ENCODE results near the gene NECTIN2.

DNA sequence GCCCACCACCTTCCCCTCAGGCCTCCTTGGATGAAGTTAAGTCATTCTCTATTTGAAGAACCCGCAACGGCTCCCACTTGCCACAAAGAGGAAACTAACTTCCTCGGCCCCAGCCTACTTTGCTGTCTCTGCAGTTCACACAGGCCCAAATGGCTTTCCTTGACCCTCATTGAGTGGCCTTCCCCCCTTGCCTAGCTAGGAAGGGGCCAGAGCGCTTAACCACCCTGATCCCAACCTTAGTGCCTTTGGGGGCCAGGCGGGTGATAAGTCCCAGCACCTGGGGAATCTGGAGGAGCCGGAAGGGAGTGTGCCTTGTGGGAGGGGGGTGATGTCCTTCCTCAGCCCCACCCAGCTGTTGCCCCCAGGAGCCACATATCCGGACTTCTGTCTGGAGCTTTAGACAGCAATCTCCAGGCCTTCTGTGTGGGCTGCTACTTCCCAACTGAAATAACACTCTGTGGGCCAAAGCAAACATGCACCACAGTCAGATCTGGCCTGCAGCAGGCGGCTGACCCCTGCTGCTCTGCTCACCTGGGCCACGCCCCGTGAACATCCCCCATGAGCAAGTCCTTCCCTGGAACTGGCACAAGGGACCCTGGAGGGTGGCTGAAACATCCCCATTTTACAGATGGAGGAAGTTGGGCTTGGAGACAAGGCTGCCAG, 10.5 kb downstream of the NECTIN2 start:
- TF ChIP-seq CTCF (IDR thresholded peaks at IDR 0.05): no peak
- no peak for TF ChIP-seq POLR2A (IDR thresholded peaks at IDR 0.05)
